ENCODE data around the gene RHOB.

Gene RHOB

GRCh38 chr2:20446255-20446916, 488 bp upstream of the RHOB start:
- Histone ChIP-seq H3K79me1 (ENCODE audit: low read depth, low read length) (peaks cover 11% of the 10 kb centered on the region), H3K18ac (ENCODE audit: low read length) (peak overlapping the region; percentile 98), H3K14ac (ENCODE audit: low read length) (peak overlapping the region; percentile 31), H4K8ac (ENCODE audit: low read depth, low read length) (no peak overlapping the region), H2BK15ac (ENCODE audit: low read length) (peak overlapping the region; percentile 81), H2BK5ac (ENCODE audit: low read length) (peak overlapping the region; percentile 87), H3K4me1 (ENCODE audit: control insufficient read depth in 2 of 2, insufficient read depth in 1 of 2, low read depth in 1 of 2, low read length in 2 of 2) (peaks cover 19 to 22% of the 10 kb centered on the region in 2 donors), H4K91ac (ENCODE audit: low read depth, low read length, poor library complexity) (no peak overlapping the region), H3K9me3 (replicated peaks in 1 of 2; ENCODE audit: control insufficient read depth in 2 of 2, insufficient read depth in 1 of 2, low read depth in 1 of 2, low read length in 2 of 2) (peaks cover 0 to 2% of the 10 kb centered on the region in 2 donors), H3K27me3 (ENCODE audit: control insufficient read depth in 3 of 3, insufficient read depth in 3 of 3, low read depth in 1 of 3, low read length in 3 of 3) (peaks cover 0 to 5% (median 2%) of the 10 kb centered on the region in 3 experiments), H3K36me3 (replicated peaks in 1 of 2; ENCODE audit: control insufficient read depth in 2 of 2, insufficient read depth in 2 of 2, low read length in 2 of 2) (peaks cover 0 to 14% of the 10 kb centered on the region in 2 donors), H3K4ac (ENCODE audit: low read length) (no peak overlapping the region), H3K27ac (replicated peaks; ENCODE audit: low read length) (peak overlapping the region; percentile 56), H2AFZ (ENCODE audit: low read length) (peak overlapping the region; percentile 90), H3K23ac (ENCODE audit: low read depth, low read length, poor library complexity) (peak overlapping the region; percentile 100), H2AK5ac (ENCODE audit: low read depth, low read length) (peak overlapping the region; percentile 61), H2BK12ac (ENCODE audit: low read length) (peak overlapping the region; percentile 41), H2BK120ac (ENCODE audit: low read depth, low read length) (no peak overlapping the region), H3K4me2 (ENCODE audit: insufficient read depth, low read length, poor library complexity, severe bottlenecking) (peak overlapping the region; percentile 99), H3K9ac (ENCODE audit: low read depth, low read length, poor library complexity) (peak overlapping the region; percentile 95), H3K4me3 (ENCODE audit: low read length in 2 of 2) (peak overlapping the region; percentile 73 to 85)
- no CpG with 5 or more reads among the region's 42 CpGs for WGBS, 2 donors (ENCODE audit: extremely low coverage in 2 of 2, insufficient read length in 2 of 2, insufficient replicate concordance in 1 of 2)
- no peak for DNase-seq (ENCODE audit: low spot score)

- Histone ChIP-seq H2AK5ac (ENCODE audit: low read depth, low read length) (peak overlapping the region; percentile 99), H3K79me1 (ENCODE audit: low read depth, low read length) (peaks cover 11% of the 10 kb centered on the region), H4K8ac (ENCODE audit: low read depth, low read length) (no peak overlapping the region), H3K18ac (ENCODE audit: low read length) (peak overlapping the region; percentile 99), H2BK120ac (ENCODE audit: low read depth, low read length) (peak overlapping the region; percentile 81), H3K4me3 (ENCODE audit: low read length in 2 of 2) (peak overlapping the region; percentile 73 to 95), H3K4me1 (ENCODE audit: control insufficient read depth in 2 of 2, insufficient read depth in 1 of 2, low read depth in 1 of 2, low read length in 2 of 2) (peaks cover 19 to 22% of the 10 kb centered on the region in 2 donors), H4K91ac (ENCODE audit: low read depth, low read length, poor library complexity) (peak overlapping the region; percentile 30), H2BK15ac (ENCODE audit: low read length) (peak overlapping the region; percentile 100), H3K14ac (ENCODE audit: low read length) (peak overlapping the region; percentile 94), H2BK5ac (ENCODE audit: low read length) (peak overlapping the region; percentile 87), H3K27me3 (ENCODE audit: control insufficient read depth in 3 of 3, insufficient read depth in 3 of 3, low read depth in 1 of 3, low read length in 3 of 3) (peaks cover 0 to 5% (median 2%) of the 10 kb centered on the region in 3 experiments), H3K4ac (ENCODE audit: low read length) (peak overlapping the region; percentile 89), H3K27ac (replicated peaks; ENCODE audit: low read length) (peak overlapping the region; percentile 80), H3K23ac (ENCODE audit: low read depth, low read length, poor library complexity) (peak overlapping the region; percentile 100), H2BK12ac (ENCODE audit: low read length) (peak overlapping the region; percentile 99), H3K36me3 (replicated peaks in 1 of 2; ENCODE audit: control insufficient read depth in 2 of 2, insufficient read depth in 2 of 2, low read length in 2 of 2) (peaks cover 0 to 14% of the 10 kb centered on the region in 2 donors), H2AFZ (ENCODE audit: low read length) (peak overlapping the region; percentile 90), H3K9ac (ENCODE audit: low read depth, low read length, poor library complexity) (peak overlapping the region; percentile 99), H3K4me2 (ENCODE audit: insufficient read depth, low read length, poor library complexity, severe bottlenecking) (peak overlapping the region; percentile 96), H3K9me3 (replicated peaks in 1 of 2; ENCODE audit: control insufficient read depth in 2 of 2, insufficient read depth in 1 of 2, low read depth in 1 of 2, low read length in 2 of 2) (peaks cover 0 to 3% of the 10 kb centered on the region in 2 donors)
- WGBS, 2 donors (ENCODE audit: extremely low coverage in 2 of 2, insufficient read length in 2 of 2, insufficient replicate concordance in 1 of 2): no CpG with 5 or more reads among the region's 78 CpGs
- peak; percentile 44 for DNase-seq (ENCODE audit: low spot score)
These were observed 767 bp downstream of the RHOB start for GRCh38 chr2:20447437-20448245.

- Histone ChIP-seq H2BK15ac (ENCODE audit: low read length) (peak overlapping the region; percentile 100), H2BK12ac (ENCODE audit: low read length) (no peak overlapping the region), H2BK5ac (ENCODE audit: low read length) (peak overlapping the region; percentile 49), H3K14ac (ENCODE audit: low read length) (peak overlapping the region; percentile 94), H3K4me1 (ENCODE audit: control insufficient read depth in 2 of 2, insufficient read depth in 1 of 2, low read depth in 1 of 2, low read length in 2 of 2) (peaks cover 19 to 22% of the 10 kb centered on the region in 2 donors), H3K27ac (replicated peaks; ENCODE audit: low read length) (no peak overlapping the region), H2BK120ac (ENCODE audit: low read depth, low read length) (peak overlapping the region; percentile 81), H3K18ac (ENCODE audit: low read length) (peak overlapping the region; percentile 99), H3K23ac (ENCODE audit: low read depth, low read length, poor library complexity) (peak overlapping the region; percentile 100), H3K79me1 (ENCODE audit: low read depth, low read length) (peaks cover 11% of the 10 kb centered on the region), H3K4me3 (ENCODE audit: low read length in 2 of 2) (peak overlapping the region; percentile 73 to 95), H3K4me2 (ENCODE audit: insufficient read depth, low read length, poor library complexity, severe bottlenecking) (peak overlapping the region; percentile 96), H3K4ac (ENCODE audit: low read length) (peak overlapping the region; percentile 18), H4K91ac (ENCODE audit: low read depth, low read length, poor library complexity) (no peak overlapping the region), H3K9ac (ENCODE audit: low read depth, low read length, poor library complexity) (peak overlapping the region; percentile 99), H3K36me3 (replicated peaks in 1 of 2; ENCODE audit: control insufficient read depth in 2 of 2, insufficient read depth in 2 of 2, low read length in 2 of 2) (peaks cover 0 to 14% of the 10 kb centered on the region in 2 donors), H4K8ac (ENCODE audit: low read depth, low read length) (no peak overlapping the region), H3K27me3 (ENCODE audit: control insufficient read depth in 3 of 3, insufficient read depth in 3 of 3, low read depth in 1 of 3, low read length in 3 of 3) (peaks cover 0 to 5% (median 2%) of the 10 kb centered on the region in 3 experiments), H3K9me3 (replicated peaks in 1 of 2; ENCODE audit: control insufficient read depth in 2 of 2, insufficient read depth in 1 of 2, low read depth in 1 of 2, low read length in 2 of 2) (peaks cover 0 to 3% of the 10 kb centered on the region in 2 donors), H2AFZ (ENCODE audit: low read length) (no peak overlapping the region), H2AK5ac (ENCODE audit: low read depth, low read length) (peak overlapping the region; percentile 99)
- WGBS, 2 donors (ENCODE audit: extremely low coverage in 2 of 2, insufficient read length in 2 of 2, insufficient replicate concordance in 1 of 2): 100% methylated on average over 1 of the region's 26 CpGs; no CpG with 5 or more reads in 1 of the 2 donors
- no peak for DNase-seq (ENCODE audit: low spot score)
These were observed 1.5 kb downstream of the RHOB start for GRCh38 chr2:20448246-20448976.

Data from neuronal stem cell (in vitro differentiated cells).